Activated CD4-positive, alpha-beta T cell treated with anti-CD3 and anti-CD28 coated beads, Interleukin-2, amount 50 U/mL, for 1 hour (primary cell): ENCODE results near the gene WFS1.

Experiments
- DNase-seq: peaks from one replicate; pipeline ENCODE4 v3.0.0-alpha.2; 2020

WFS1 gene

GRCh38 chr4:6235012-6235411, 34.6 kb upstream of the WFS1 start:
- no peak for DNase-seq

- no peak for DNase-seq
These were observed 33.6 kb upstream of the WFS1 start for GRCh38 chr4:6235901-6236640.

DNA sequence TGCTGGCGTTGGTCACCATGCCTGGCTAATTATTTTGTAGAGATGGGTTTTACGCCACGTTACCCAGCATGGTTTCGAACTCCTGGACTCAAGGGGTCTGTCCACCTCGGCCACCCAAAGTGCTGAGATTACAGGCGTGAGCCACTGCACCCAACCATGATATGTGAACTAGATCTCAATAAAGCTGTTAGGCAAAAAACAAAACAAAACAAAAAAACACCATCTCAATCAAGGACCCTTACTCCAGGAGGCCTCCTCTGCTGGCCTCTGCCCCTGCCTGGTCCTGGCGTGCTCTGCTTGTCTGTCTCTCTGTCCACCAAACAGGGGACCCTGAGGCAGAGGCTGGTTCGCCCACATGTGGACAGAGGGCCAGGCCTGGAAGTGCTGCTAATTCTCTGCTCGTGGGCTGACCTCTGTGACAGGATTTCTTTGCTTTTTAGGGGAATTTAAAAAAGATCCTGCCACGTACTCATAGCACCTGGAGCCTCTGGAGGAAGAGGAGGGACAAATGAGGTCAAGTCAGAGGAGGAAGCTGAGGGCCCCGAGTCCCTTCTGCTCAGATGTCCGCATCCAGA, 32.7 kb upstream of the WFS1 start:
- no peak for DNase-seq

DNA sequence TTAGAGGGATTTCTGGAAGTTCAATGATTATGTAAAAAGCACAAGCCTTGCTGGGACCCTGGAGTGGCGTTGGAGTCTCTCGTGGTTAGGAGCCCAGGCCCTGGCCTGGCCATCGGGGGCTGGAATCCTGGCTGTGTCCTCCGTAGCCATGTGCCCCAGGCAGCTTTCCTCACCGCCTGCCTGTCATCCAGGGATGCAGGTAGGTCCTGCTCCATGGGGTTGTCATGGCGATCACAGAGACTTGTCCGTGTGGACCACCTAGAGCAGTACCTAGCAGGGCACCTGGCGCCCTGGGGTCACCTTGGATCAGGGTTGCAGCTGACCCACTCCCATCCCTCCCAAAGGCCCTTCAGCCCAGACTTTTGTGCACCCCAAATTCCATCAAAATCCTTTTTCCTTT, 30.2 kb upstream of the WFS1 start:
- DNase-seq: no peak

- DNase-seq: no peak
These were observed 29.7 kb upstream of the WFS1 start for GRCh38 chr4:6239968-6240367.

GRCh38 chr4:6241062-6241845, 28.4 kb upstream of the WFS1 start:
- DNase-seq: no peak

DNA sequence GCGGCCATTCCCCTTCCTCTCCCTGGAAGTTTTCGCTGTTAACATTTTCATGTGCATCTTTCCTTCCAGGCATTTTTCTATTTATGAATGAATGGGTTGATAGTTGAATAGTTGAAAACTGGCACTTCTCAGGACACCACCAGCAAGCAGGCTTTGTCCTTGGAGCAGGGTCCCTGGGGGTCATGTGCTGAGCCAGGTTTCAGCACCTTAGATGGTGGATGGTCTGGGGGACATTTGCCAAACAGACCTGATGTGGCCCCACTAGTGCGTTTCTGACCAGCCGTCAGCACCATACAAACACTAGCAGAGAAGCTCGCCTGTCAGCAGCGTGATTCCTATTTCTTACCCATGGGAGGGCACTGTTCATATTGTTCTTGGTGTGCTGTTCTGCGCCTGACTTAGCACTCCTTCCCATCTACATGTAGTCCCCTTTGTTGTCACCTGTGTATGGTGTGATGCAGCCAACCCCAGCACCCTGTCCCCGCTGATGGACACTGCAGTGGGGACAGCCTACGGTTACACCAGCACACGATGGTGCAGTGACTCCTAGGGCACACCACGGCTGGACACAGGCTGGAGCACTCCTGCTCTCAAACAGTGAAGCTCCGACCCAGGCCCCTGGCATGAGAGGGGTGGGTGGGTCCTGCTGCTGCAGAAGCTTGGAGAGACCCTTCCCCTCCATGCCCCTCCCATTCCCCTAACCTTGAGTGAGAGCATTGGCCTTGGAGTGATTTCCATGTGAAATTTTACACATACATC, 27.2 kb upstream of the WFS1 start:
- DNase-seq: no peak

DNA sequence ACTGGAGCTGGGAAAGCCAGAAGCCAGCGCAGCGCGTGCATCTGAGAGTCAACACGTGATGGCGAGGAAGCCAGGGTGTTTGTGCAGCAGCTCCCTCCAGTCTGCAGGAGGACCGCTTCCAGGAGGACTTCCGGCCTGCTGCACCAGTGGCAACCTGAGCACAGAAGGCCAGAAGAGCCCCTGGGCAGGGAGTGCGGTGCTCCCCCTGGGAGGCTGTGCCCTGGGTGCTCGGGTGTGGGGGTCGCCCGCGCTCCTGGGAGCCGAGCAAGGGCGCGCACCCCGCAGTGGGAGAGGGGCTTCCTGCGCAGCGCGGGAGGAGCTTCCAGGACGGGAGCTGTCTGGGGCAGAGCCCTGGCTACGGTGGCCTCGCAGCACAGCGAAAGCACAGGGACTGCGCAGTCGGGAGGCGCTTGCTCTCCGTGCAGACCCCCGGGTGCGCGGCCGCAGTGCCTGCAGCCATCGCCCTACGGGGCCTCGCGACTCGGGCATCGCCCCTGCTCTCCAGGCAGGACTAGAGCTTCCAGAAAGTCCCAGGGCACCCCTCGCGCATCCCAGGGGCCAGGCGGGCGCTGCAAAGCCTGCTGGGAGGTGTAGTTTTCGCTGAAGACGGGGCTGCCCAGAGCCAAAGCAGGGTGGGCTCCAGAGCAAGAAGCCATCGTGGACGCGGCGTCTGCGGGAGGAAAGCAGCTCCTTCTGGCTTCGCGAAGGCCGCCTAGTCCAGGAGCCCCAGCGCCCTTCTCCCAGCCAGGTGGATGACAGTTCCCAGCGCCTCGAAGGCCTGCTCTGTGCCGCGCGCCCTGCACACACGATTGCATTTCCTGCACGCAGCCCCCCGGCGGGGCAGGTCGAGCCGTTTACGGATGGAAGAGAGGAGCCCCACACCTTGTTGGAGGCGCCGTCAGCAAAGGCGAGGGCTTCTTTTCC, 24.1 kb upstream of the WFS1 start:
- DNase-seq: no peak

GRCh38 chr4:6246170-6246634, 23.4 kb upstream of the WFS1 start:
- no peak for DNase-seq

- DNase-seq: no peak
These were observed 21.3 kb upstream of the WFS1 start for GRCh38 chr4:6248394-6248793.

DNA sequence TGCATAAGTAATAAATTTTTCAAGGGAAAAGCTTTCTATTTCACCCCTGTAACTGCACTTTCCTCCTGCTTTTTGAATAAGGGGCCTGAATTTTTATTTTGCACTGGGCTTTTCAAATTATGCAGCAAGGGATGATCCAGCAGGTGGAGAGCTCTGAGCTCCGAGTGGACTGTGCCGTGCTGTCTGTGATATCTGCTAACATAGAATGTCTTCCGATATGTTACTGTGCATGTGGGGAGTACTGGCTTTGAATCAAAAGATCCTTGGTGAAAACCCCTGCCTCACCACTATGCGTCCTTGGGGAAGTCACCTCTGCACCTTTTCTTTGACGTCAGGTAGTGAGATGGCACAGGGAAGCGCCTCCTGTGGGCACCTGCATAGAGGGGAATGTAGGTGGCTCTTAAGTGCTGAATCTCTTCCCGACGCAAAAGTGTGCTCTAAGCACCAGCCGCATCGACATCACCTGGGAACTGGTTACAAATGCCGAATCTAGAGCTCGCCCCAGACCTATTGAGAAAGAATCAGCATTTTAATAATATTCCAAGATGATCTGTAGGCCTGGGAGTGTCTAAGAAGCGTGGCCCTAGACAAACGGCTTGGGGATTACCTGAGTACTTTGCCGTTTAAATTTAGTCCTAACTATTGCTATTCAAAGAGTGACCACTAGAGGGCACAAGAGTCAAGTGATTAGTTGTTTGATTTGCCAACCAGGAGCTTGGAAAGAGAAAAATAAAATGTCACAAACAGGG, 19.2 kb upstream of the WFS1 start:
- DNase-seq: no peak

DNA sequence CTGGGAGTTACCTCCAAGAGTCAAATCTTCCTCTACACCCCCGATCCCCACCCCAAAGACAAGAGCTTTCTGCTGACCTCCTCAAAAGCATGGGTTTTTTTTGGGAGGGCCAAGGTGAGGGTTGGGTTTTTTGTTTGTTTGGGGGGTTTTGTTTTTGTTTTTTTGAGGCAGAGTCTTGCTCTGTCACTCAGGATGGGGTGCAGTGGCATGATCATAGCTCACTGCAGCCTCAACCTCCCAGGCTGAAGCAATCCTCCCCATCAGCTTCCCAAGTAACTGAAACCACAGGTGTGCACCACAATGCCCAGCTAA, 18.7 kb upstream of the WFS1 start:
- no peak for DNase-seq

GRCh38 chr4:6251365-6251764, 18.3 kb upstream of the WFS1 start:
- no peak for DNase-seq

GRCh38 chr4:6252051-6252450, 17.6 kb upstream of the WFS1 start:
- DNase-seq: no peak

DNA sequence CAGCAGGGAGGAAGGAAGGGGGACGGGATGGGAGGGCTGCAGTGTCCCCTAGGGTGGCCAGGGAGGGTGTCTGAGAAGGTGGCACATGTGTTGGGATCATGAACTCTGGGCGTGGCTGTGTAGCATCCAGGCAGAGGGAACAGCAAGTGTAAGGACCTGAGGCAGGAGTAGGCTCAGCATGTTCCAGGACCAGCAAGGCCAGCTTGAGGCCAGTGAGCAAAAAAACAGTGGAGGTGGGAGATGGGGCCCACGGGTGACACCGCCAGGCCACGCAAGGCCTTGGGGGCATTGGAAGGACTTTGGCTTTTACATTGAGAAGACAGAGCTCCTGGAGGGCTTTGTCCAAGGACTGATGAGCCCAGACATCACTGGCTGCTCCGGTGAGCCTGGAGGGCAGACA, 16.5 kb upstream of the WFS1 start:
- DNase-seq: no peak

- DNase-seq: no peak
These were observed 15.7 kb upstream of the WFS1 start for GRCh38 chr4:6253961-6254360.

- no peak for DNase-seq
These were observed 13.5 kb upstream of the WFS1 start for GRCh38 chr4:6256141-6256540.

- no peak for DNase-seq
These were observed 12.2 kb upstream of the WFS1 start for GRCh38 chr4:6257247-6258025.

- DNase-seq: no peak
These were observed 11.7 kb upstream of the WFS1 start for GRCh38 chr4:6258026-6258360.

GRCh38 chr4:6258741-6259140, 10.9 kb upstream of the WFS1 start:
- DNase-seq: no peak

GRCh38 chr4:6259886-6260285, 9.8 kb upstream of the WFS1 start:
- no peak for DNase-seq
